ENCODE data around the gene ERBB4.

ERBB4 gene

GRCh38 chr2:212538305-212539071 lies at the start of gene ERBB4:
Gene ERBB4 (minus strand): TSS chr2:212538802. CDS start chr2:212538530, 272 bp downstream.
- no peak for DNase-seq

GRCh38 chr2:212580117-212580516 lies 41.5 kb upstream of the ERBB4 start:
- no peak for DNase-seq

- no peak for DNase-seq
Measured at GRCh38 chr2:212556296-212556695, 17.7 kb upstream of the ERBB4 start.

GRCh38 chr2:212554233-212554632 lies 15.6 kb upstream of the ERBB4 start:
- DNase-seq: no peak

GRCh38 chr2:212549941-212550340 lies 11.3 kb upstream of the ERBB4 start:
- DNase-seq: no peak

GRCh38 chr2:212549463-212549862 lies 10.9 kb upstream of the ERBB4 start:
- no peak for DNase-seq

GRCh38 chr2:212548455-212548819 lies 9.8 kb upstream of the ERBB4 start:
- peak; percentile 12 for DNase-seq

- DNase-seq: no peak
Measured at GRCh38 chr2:212547716-212548454, 9.3 kb upstream of the ERBB4 start.

GRCh38 chr2:212546669-212547068 lies 8.1 kb upstream of the ERBB4 start:
- no peak for DNase-seq

GRCh38 chr2:212540341-212540740 lies 1.7 kb upstream of the ERBB4 start:
- no peak for DNase-seq

GRCh38 chr2:212539072-212539880 lies 674 bp upstream of the ERBB4 start:
- no peak for DNase-seq

- DNase-seq: no peak
Measured at GRCh38 chr2:212537726-212538304, 787 bp downstream of the ERBB4 start.

GRCh38 chr2:212536817-212537725 lies 1.5 kb downstream of the ERBB4 start:
- no peak for DNase-seq

GRCh38 chr2:212535996-212536816 lies 2.4 kb downstream of the ERBB4 start:
- DNase-seq: no peak

GRCh38 chr2:212534336-212534735 lies 4.3 kb downstream of the ERBB4 start:
- no peak for DNase-seq

- DNase-seq: no peak
Measured at GRCh38 chr2:212532585-212532984, 6.0 kb downstream of the ERBB4 start.

- DNase-seq: no peak
Measured at GRCh38 chr2:212532087-212532486, 6.5 kb downstream of the ERBB4 start.

- DNase-seq: no peak
Measured at GRCh38 chr2:212531499-212531898, 7.1 kb downstream of the ERBB4 start.

- DNase-seq: no peak
Measured at GRCh38 chr2:212530991-212531390, 7.6 kb downstream of the ERBB4 start.

- DNase-seq: no peak
Measured at GRCh38 chr2:212530373-212530772, 8.2 kb downstream of the ERBB4 start.
